ENCODE data around the gene ZNF160.

Gene ZNF160

DNA sequence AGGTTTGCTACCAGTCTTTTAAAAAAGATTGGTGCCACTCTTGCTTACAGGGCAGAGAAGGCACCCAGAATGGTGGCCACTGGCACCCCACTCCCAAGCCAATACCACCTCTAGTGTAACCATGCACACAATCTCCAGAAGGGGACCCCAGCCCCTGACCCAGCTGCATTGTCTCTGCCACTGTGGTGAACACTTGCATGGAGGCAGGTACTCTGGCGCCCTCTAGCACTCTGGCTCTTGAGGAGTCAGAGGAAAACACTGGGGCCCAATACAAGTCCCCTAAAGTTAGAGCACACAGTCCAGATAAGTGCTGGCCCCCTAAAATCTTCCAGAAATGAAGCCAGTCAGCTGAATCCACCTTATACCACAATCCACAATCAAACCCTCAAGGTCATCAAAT lies 83.5 kb downstream of the ZNF160 start:
- in situ Hi-C loops (cut with HindIII; ENCODE audit: low sequenced_read_pairs): no loop called here
- H3K4me3 ChIP-seq (ENCODE audit: low read depth, low read length): no peak overlapping the region
- DNase-seq (ENCODE audit: low read depth): no peak
- TF ChIP-seq, protein P1, sequence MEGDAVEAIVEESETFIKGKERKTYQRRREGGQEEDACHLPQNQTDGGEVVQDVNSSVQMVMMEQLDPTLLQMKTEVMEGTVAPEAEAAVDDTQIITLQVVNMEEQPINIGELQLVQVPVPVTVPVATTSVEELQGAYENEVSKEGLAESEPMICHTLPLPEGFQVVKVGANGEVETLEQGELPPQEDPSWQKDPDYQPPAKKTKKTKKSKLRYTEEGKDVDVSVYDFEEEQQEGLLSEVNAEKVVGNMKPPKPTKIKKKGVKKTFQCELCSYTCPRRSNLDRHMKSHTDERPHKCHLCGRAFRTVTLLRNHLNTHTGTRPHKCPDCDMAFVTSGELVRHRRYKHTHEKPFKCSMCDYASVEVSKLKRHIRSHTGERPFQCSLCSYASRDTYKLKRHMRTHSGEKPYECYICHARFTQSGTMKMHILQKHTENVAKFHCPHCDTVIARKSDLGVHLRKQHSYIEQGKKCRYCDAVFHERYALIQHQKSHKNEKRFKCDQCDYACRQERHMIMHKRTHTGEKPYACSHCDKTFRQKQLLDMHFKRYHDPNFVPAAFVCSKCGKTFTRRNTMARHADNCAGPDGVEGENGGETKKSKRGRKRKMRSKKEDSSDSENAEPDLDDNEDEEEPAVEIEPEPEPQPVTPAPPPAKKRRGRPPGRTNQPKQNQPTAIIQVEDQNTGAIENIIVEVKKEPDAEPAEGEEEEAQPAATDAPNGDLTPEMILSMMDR (IDR thresholded peaks at IDR 0.05; ENCODE audit: low read depth, low read length, missing control alignments): no peak
